Tongue (tissue), 2 donors: ENCODE measurements around the gene RIMBP3B. TPM values are rescaled to one million over a fixed set of nuclear protein-coding genes. Genes with fewer than 3 reads are reported as not detected.
"Not testable (repeated sequence)": the region's sequence is repeated elsewhere in the genome, so short reads cannot be mapped to it uniquely, and the experiment has no call there.

Experiments
- DNase-seq: peaks from one replicate; pipeline ENCODE4 v3.0.0-alpha.2; 2015
- total RNA-seq: library from RNA; depleted of rRNA; stranded (reverse); fragments of >200 nt; gene quantifications from one replicate; pipeline ENCODE4 v1.2.3, GENCODE V29; 2014

Gene RIMBP3B
- total RNA-seq: 0.72 TPM

GRCh38 chr22:21383701-21384467, at the start of gene RIMBP3B:
TSS of gene RIMBP3B (plus strand) at chr22:21383751. CDS start at chr22:21383859, 108 bp downstream.
- DNase-seq: not testable (repeated sequence)

- not testable (repeated sequence) for DNase-seq
Measured at GRCh38 chr22:21357527-21357926, 26.0 kb upstream of the RIMBP3B start.

- DNase-seq: not testable (repeated sequence)
Measured at GRCh38 chr22:21360525-21360924, 23.0 kb upstream of the RIMBP3B start.

- not testable (repeated sequence) for DNase-seq
Measured at GRCh38 chr22:21362473-21362872, 21.1 kb upstream of the RIMBP3B start.

- DNase-seq: not testable (repeated sequence)
Measured at GRCh38 chr22:21363061-21363460, 20.5 kb upstream of the RIMBP3B start.

GRCh38 chr22:21363803-21364202, 19.7 kb upstream of the RIMBP3B start:
- DNase-seq: not testable (repeated sequence)

GRCh38 chr22:21364362-21364761, 19.2 kb upstream of the RIMBP3B start:
- DNase-seq: not testable (repeated sequence)

GRCh38 chr22:21365337-21365736, 18.2 kb upstream of the RIMBP3B start:
- DNase-seq: not testable (repeated sequence)

- DNase-seq: not testable (repeated sequence)
Measured at GRCh38 chr22:21368603-21369310, 14.8 kb upstream of the RIMBP3B start.

GRCh38 chr22:21375880-21376279, 7.7 kb upstream of the RIMBP3B start:
- DNase-seq: not testable (repeated sequence)

- not testable (repeated sequence) for DNase-seq
Measured at GRCh38 chr22:21384468-21385357, 1.2 kb downstream of the RIMBP3B start.

- DNase-seq: not testable (repeated sequence)
Measured at GRCh38 chr22:21389480-21389879, 5.9 kb downstream of the RIMBP3B start.

- DNase-seq: not testable (repeated sequence)
Measured at GRCh38 chr22:21390013-21390412, 6.5 kb downstream of the RIMBP3B start.

- not testable (repeated sequence) for DNase-seq
Measured at GRCh38 chr22:21394613-21395012, 11.1 kb downstream of the RIMBP3B start.

- DNase-seq: not testable (repeated sequence)
Measured at GRCh38 chr22:21401197-21401969, 17.8 kb downstream of the RIMBP3B start.

GRCh38 chr22:21402763-21403314, 19.3 kb downstream of the RIMBP3B start:
- DNase-seq: not testable (repeated sequence)

GRCh38 chr22:21407139-21407538, 23.6 kb downstream of the RIMBP3B start:
- not testable (repeated sequence) for DNase-seq

- DNase-seq: not testable (repeated sequence)
Measured at GRCh38 chr22:21407792-21408191, 24.2 kb downstream of the RIMBP3B start.

GRCh38 chr22:21416375-21416774, 32.8 kb downstream of the RIMBP3B start:
- not testable (repeated sequence) for DNase-seq

- not testable (repeated sequence) for DNase-seq
Measured at GRCh38 chr22:21417227-21417746, 33.7 kb downstream of the RIMBP3B start, which contains the start of gene HIC2. TSS of gene HIC2 (plus strand) at chr22:21417371. CDS start at chr22:21442832, 25,461 bp downstream.

GRCh38 chr22:21417853-21418252, 34.3 kb downstream of the RIMBP3B start:
- DNase-seq: not testable (repeated sequence)
